ENCODE measurements around the gene ACTBL2.

Gene ACTBL2

DNA sequence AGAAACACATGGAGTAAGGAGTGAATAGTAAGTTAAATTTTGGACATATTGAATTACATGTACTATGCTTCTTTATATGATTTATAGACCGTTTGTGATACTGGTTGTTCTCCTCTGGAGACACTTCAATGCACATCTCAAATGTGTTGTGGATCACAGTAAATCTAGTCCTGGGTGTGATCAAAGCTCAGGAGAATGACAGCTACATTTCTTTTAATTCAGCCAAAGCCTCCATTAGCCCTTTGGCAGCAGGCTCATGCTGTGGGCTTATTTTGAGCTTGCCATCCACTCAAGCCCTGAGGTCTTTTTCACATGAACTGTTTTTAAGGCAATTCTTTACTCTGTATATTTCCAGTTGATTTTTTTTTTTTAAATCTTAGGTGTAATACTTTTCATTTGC is 34.6 kb upstream of the ACTBL2 start:
- H3K9me3 ChIP-seq (ENCODE audit: low read length): no peaks in the 10 kb centered on the region
- no peaks in the 10 kb centered on the region for H4K20me1 ChIP-seq (ENCODE audit: insufficient read depth, low read length)
- no peaks in the 10 kb centered on the region for H3K4me1 ChIP-seq (ENCODE audit: insufficient read depth, low read length, severe bottlenecking)
- H3K27me3 ChIP-seq (ENCODE audit: insufficient read depth, low read length): no peaks in the 10 kb centered on the region
- no peak overlapping the region for H3K9ac ChIP-seq (ENCODE audit: low read length)
- H3K4me2 ChIP-seq (ENCODE audit: low read length): no peak overlapping the region
- H3K4me3 ChIP-seq (ENCODE audit: low read depth, low read length, poor library complexity, severe bottlenecking): no peak overlapping the region
- TF ChIP-seq EZH2 (IDR thresholded peaks at IDR 0.05; ENCODE audit: borderline replicate concordance, low read length): no peak
- TF ChIP-seq, protein P1, sequence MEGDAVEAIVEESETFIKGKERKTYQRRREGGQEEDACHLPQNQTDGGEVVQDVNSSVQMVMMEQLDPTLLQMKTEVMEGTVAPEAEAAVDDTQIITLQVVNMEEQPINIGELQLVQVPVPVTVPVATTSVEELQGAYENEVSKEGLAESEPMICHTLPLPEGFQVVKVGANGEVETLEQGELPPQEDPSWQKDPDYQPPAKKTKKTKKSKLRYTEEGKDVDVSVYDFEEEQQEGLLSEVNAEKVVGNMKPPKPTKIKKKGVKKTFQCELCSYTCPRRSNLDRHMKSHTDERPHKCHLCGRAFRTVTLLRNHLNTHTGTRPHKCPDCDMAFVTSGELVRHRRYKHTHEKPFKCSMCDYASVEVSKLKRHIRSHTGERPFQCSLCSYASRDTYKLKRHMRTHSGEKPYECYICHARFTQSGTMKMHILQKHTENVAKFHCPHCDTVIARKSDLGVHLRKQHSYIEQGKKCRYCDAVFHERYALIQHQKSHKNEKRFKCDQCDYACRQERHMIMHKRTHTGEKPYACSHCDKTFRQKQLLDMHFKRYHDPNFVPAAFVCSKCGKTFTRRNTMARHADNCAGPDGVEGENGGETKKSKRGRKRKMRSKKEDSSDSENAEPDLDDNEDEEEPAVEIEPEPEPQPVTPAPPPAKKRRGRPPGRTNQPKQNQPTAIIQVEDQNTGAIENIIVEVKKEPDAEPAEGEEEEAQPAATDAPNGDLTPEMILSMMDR (IDR thresholded peaks at IDR 0.05; ENCODE audit: low read length): no peak
- H3F3A ChIP-seq (ENCODE audit: insufficient read depth, low read length): no peaks in the 10 kb centered on the region
- H3K9me2 ChIP-seq (ENCODE audit: low read depth, low read length): no peaks in the 10 kb centered on the region
- H2AFZ ChIP-seq (ENCODE audit: low read length): no peak overlapping the region
- H3K27ac ChIP-seq (ENCODE audit: low read depth, low read length, poor library complexity, severe bottlenecking): no peak overlapping the region
- no peaks in the 10 kb centered on the region for H3K79me2 ChIP-seq (ENCODE audit: insufficient read depth, low read length)
- no peaks in the 10 kb centered on the region for H3K36me3 ChIP-seq (ENCODE audit: insufficient read depth, low read length)

DNA sequence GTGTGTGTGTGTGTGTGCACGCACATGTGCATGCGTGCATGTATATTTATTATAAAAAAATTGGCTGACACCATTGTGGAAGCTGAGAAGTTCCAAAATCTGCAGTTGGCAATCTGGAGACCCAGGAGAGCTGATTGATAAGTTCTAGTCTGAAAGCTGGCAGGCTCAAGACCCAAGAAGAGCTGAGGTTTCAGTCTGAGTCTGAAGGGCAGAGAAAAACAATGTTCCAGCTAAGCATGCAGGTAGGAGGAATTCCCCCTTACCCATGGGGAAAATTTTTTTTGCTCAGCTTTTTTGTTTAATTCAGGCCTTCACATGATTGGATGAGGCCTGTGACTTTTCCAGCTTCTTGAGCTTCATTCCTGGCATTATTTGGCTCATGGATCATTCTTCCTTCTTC is 31.2 kb upstream of the ACTBL2 start:
- Histone ChIP-seq H3K9me3 (ENCODE audit: low read length) (no peaks in the 10 kb centered on the region), H3K9ac (ENCODE audit: low read length) (no peak overlapping the region), H3K27me3 (ENCODE audit: insufficient read depth, low read length) (no peaks in the 10 kb centered on the region), H3K36me3 (ENCODE audit: insufficient read depth, low read length) (no peaks in the 10 kb centered on the region), H3K4me3 (ENCODE audit: low read depth, low read length, poor library complexity, severe bottlenecking) (no peak overlapping the region), H3K79me2 (ENCODE audit: insufficient read depth, low read length) (no peaks in the 10 kb centered on the region), H3K4me1 (ENCODE audit: insufficient read depth, low read length, severe bottlenecking) (no peaks in the 10 kb centered on the region), H3K4me2 (ENCODE audit: low read length) (no peak overlapping the region), H3F3A (ENCODE audit: insufficient read depth, low read length) (no peaks in the 10 kb centered on the region), H4K20me1 (ENCODE audit: insufficient read depth, low read length) (no peaks in the 10 kb centered on the region), H3K27ac (ENCODE audit: low read depth, low read length, poor library complexity, severe bottlenecking) (no peak overlapping the region), H2AFZ (ENCODE audit: low read length) (no peak overlapping the region), H3K9me2 (ENCODE audit: low read depth, low read length) (no peaks in the 10 kb centered on the region)
- TF ChIP-seq, protein P1 (IDR thresholded peaks at IDR 0.05; ENCODE audit: low read length): no peak

DNA sequence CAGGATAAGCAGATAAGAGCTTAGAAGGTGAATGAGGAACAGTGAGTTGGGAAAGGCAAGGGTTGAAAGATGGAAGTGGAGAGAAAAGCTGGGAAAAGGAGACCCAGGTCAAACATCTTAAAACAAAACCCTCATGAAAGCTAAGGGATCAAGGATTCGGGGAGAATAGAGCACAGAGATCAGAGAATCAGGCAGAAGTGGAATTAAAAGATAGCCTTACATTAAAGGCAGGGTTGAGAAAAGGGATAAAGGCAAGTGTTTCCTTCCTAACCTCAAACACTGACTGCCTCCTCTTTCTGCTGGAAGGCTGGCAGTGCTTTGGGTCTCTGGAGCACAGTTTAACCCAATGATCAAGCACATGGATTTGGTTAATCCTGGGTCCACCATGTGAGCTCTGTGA is 28.7 kb upstream of the ACTBL2 start:
- Histone ChIP-seq H3K27me3 (ENCODE audit: insufficient read depth, low read length) (no peaks in the 10 kb centered on the region), H3K36me3 (ENCODE audit: insufficient read depth, low read length) (no peaks in the 10 kb centered on the region)
- TF ChIP-seq, protein P1 (IDR thresholded peaks at IDR 0.05; ENCODE audit: low read length): no peak
- TF ChIP-seq EZH2 (IDR thresholded peaks at IDR 0.05; ENCODE audit: borderline replicate concordance, low read length): no peak

More for the DNA sequence above, 28.7 kb upstream of the ACTBL2 start:
- Histone ChIP-seq H3K9me3 (ENCODE audit: low read length) (no peaks in the 10 kb centered on the region), H3K4me2 (ENCODE audit: low read length) (no peak overlapping the region), H2AFZ (ENCODE audit: low read length) (no peak overlapping the region), H3K9ac (ENCODE audit: low read length) (no peak overlapping the region), H4K20me1 (ENCODE audit: insufficient read depth, low read length) (no peaks in the 10 kb centered on the region), H3K4me3 (ENCODE audit: low read depth, low read length, poor library complexity, severe bottlenecking) (no peak overlapping the region), H3K4me1 (ENCODE audit: insufficient read depth, low read length, severe bottlenecking) (no peaks in the 10 kb centered on the region), H3F3A (ENCODE audit: insufficient read depth, low read length) (no peaks in the 10 kb centered on the region), H3K9me2 (ENCODE audit: low read depth, low read length) (no peaks in the 10 kb centered on the region), H3K27ac (ENCODE audit: low read depth, low read length, poor library complexity, severe bottlenecking) (no peak overlapping the region), H3K79me2 (ENCODE audit: insufficient read depth, low read length) (no peaks in the 10 kb centered on the region)
